Left renal cortex interstitium (tissue), 4 donors: ENCODE measurements around the gene ENPP4. TPM values are rescaled to one million over a fixed set of nuclear protein-coding genes. Genes with fewer than 3 reads are reported as not detected.
"Not testable (repeated sequence)": the region's sequence is repeated elsewhere in the genome, so short reads cannot be mapped to it uniquely, and the experiment has no call there.

ENCODE experiments used
- DNase-seq, 4 donors: peaks; one replicate each; pipeline ENCODE4 v3.0.0-alpha.2; 2013; ENCODE audit warnings: low read depth in 4 of 4, low spot score in 2 of 4, missing footprints in 1 of 4
- polyA plus RNA-seq, 4 donors: library from polyadenylated mRNA; unstranded; fragments of 120-200 nt; gene quantifications; one replicate each; pipeline ENCODE4 v1.2.1, GENCODE V29; 2013; ENCODE audit not compliant: insufficient read length in 4 of 4

The ENPP4 gene
- polyA plus RNA-seq, 4 donors, result 13.7 to 19.2 (median 15.8) TPM

GRCh38 chr6:46130666-46131065, 877 bp downstream of the ENPP4 start:
- DNase-seq, result no peak

- DNase-seq, result not testable (repeated sequence)
These were observed 1.5 kb downstream of the ENPP4 start for GRCh38 chr6:46131291-46131690.

- DNase-seq, result no peak
These were observed 4.4 kb downstream of the ENPP4 start for GRCh38 chr6:46134216-46134615.

GRCh38 chr6:46135176-46135575, 5.4 kb downstream of the ENPP4 start:
- DNase-seq, result no peak

GRCh38 chr6:46136831-46137230, 7.0 kb downstream of the ENPP4 start:
- no peak for DNase-seq

GRCh38 chr6:46137387-46137786, 7.6 kb downstream of the ENPP4 start:
- no peak for DNase-seq

GRCh38 chr6:46138281-46138680, 8.5 kb downstream of the ENPP4 start:
- no peak for DNase-seq

GRCh38 chr6:46144270-46144669, 14.5 kb downstream of the ENPP4 start:
- no peak for DNase-seq

- not testable (repeated sequence) for DNase-seq
These were observed 19.3 kb downstream of the ENPP4 start for GRCh38 chr6:46149066-46149465.

- DNase-seq, result no peak
These were observed 26.9 kb downstream of the ENPP4 start for GRCh38 chr6:46156701-46157100.

- no peak for DNase-seq
These were observed 29.4 kb downstream of the ENPP4 start for GRCh38 chr6:46159229-46159628.

GRCh38 chr6:46160102-46160501, 30.3 kb downstream of the ENPP4 start:
- no peak for DNase-seq

GRCh38 chr6:46170357-46171289, 40.8 kb downstream of the ENPP4 start, which contains the start of gene ENPP5:
Gene ENPP5, minus strand, starts transcription at chr6:46170980. Its CDS starts 2,718 bp downstream, at chr6:46168262.
- DNase-seq, result peak; percentile 48 to 80 (median 60)

- no peak for DNase-seq
These were observed 42.4 kb downstream of the ENPP4 start for GRCh38 chr6:46172176-46172575.

- no peak for DNase-seq
These were observed 45.1 kb downstream of the ENPP4 start for GRCh38 chr6:46174904-46175303.

GRCh38 chr6:46175446-46175845, 45.7 kb downstream of the ENPP4 start:
- DNase-seq, result no peak

- DNase-seq, result no peak
These were observed 46.2 kb downstream of the ENPP4 start for GRCh38 chr6:46175976-46176375.

- no peak for DNase-seq
These were observed 54.3 kb downstream of the ENPP4 start for GRCh38 chr6:46184114-46184513.

GRCh38 chr6:46186583-46186982, 56.8 kb downstream of the ENPP4 start:
- no peak for DNase-seq

GRCh38 chr6:46189726-46190125, 59.9 kb downstream of the ENPP4 start:
- no peak for DNase-seq

GRCh38 chr6:46190889-46191288, 61.1 kb downstream of the ENPP4 start:
- DNase-seq, result no peak

- no peak for DNase-seq
These were observed 62.2 kb downstream of the ENPP4 start for GRCh38 chr6:46191961-46192360.
